ENCODE measurements around the gene PRPF18. TPM values are rescaled to one million over a fixed set of nuclear protein-coding genes. Genes with fewer than 3 reads are reported as not detected.

Gene PRPF18
- total and polyA plus RNA-seq, 12 donors = 6.7 to 17.1 (median 14.4) TPM

DNA sequence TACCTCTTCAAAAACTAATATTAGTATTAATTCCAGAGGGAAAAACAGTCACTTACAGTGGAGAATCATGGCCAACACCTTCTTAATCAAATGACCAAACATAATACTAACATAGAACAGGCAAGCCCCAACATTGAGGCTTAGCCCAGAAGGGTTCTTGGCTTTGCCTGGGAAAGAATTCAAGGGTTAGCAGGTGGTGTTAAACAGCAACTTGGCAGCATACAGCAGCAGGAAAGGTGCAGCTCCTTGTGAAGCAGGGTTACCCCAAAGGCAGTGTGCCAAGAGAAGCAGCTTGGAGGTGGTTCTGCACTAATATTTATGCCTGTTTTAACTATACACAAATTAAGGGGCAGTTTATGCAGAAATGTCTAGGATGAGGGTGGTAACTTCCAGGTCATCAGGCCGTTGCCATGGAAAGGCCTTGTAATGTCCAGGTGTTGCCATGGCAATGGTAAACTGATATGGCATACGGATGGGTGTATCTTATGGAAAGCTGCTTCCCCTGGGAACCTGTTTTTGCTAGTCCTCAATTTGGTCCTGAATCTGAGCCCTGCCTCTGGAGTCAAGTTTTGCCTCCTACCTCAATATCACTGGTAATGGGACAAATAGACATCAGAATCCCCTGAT, 30.8 kb upstream of the PRPF18 start:
- ATAC-seq = no peak
- no peaks in the 10 kb centered on the region for H3K4me1 ChIP-seq
- DNase-seq = no peak
- H3K36me3 ChIP-seq = no peaks in the 10 kb centered on the region
- TF ChIP-seq, protein P1, sequence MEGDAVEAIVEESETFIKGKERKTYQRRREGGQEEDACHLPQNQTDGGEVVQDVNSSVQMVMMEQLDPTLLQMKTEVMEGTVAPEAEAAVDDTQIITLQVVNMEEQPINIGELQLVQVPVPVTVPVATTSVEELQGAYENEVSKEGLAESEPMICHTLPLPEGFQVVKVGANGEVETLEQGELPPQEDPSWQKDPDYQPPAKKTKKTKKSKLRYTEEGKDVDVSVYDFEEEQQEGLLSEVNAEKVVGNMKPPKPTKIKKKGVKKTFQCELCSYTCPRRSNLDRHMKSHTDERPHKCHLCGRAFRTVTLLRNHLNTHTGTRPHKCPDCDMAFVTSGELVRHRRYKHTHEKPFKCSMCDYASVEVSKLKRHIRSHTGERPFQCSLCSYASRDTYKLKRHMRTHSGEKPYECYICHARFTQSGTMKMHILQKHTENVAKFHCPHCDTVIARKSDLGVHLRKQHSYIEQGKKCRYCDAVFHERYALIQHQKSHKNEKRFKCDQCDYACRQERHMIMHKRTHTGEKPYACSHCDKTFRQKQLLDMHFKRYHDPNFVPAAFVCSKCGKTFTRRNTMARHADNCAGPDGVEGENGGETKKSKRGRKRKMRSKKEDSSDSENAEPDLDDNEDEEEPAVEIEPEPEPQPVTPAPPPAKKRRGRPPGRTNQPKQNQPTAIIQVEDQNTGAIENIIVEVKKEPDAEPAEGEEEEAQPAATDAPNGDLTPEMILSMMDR (IDR thresholded peaks at IDR 0.05) = no peak
- 53 to 61% methylated on average over 2 of the region's 2 CpGs for WGBS, 2 donors
- peaks cover 0 to 3% (median 0%) of the 10 kb centered on the region in 7 donors for H3K27me3 ChIP-seq
- peaks cover 0 to 8% (median 0%) of the 10 kb centered on the region in 11 donors for H3K9me3 ChIP-seq
- H3K4me3 ChIP-seq = no peak overlapping the region
- intact Hi-C loops (cut with DNase I) = no loop called here
- H3K27ac ChIP-seq = no peak overlapping the region

DNA sequence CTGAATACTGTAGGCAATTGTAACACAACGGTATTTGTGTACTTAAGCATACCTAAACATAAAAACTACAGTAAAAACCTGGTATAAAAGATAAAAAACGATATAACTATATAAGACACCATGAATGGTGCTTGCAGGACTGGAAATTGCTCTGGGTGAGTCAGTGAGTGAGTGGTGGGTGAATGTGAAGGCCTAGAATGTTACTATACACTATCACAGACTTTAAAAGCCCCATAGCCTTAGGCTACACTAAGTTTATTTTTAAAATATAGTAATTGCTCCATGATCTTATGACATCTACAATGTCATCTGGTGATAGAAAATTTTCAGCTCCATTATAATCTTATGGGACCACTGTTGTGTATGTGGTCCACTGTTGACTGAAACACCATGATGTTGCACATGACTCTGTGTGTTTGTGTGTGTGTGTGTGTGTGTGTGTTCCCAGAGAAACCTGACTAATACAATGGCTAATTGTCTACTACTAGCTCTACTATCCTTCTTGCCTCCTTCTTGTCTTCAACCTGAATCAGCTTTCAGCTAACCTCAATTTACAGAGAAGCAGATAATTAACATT, 27.6 kb upstream of the PRPF18 start:
- Histone ChIP-seq H3K27me3 (no peaks in the 10 kb centered on the region), H3K4me1 (no peaks in the 10 kb centered on the region), H3K9me3 (no peaks in the 10 kb centered on the region), H3K36me3 (no peaks in the 10 kb centered on the region), H3K4me3 (no peak overlapping the region), H3K27ac (no peak overlapping the region)
- WGBS, 2 donors = 57 to 59% methylated on average over 2 of the region's 2 CpGs
- TF ChIP-seq, protein P1 (IDR thresholded peaks at IDR 0.05) = no peak
- ATAC-seq = no peak
- intact Hi-C loops (cut with DNase I) = no loop called here
- DNase-seq = no peak

DNA sequence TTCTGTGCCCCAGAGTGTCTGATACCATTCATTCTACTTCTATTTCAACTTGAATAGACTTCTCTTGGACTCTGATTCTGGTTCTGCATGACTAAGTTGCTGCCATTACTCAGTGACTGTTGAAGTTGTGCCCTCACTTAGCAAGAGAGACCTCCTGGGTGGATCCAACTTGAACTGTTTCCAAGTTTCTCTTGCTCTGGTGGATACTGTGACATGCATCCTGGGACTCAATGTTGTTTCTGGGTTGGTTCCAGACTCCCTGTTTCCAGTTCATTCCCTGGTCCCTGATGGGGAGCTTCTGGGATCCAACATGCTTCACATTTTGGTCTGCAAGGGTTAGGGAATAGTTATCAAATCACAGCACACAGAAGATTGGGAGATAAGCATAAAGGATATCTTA, 26.2 kb upstream of the PRPF18 start:
- Histone ChIP-seq H3K4me1 (no peaks in the 10 kb centered on the region), H3K4me3 (no peak overlapping the region), H3K27ac (no peak overlapping the region), H3K36me3 (no peaks in the 10 kb centered on the region), H3K9me3 (peaks cover 0 to 2% (median 0%) of the 10 kb centered on the region in 11 donors), H3K27me3 (no peaks in the 10 kb centered on the region)
- DNase-seq = no peak
- intact Hi-C loops (cut with DNase I) = no loop called here
- TF ChIP-seq, protein P1 (IDR thresholded peaks at IDR 0.05) = no peak
- ATAC-seq = no peak

DNA sequence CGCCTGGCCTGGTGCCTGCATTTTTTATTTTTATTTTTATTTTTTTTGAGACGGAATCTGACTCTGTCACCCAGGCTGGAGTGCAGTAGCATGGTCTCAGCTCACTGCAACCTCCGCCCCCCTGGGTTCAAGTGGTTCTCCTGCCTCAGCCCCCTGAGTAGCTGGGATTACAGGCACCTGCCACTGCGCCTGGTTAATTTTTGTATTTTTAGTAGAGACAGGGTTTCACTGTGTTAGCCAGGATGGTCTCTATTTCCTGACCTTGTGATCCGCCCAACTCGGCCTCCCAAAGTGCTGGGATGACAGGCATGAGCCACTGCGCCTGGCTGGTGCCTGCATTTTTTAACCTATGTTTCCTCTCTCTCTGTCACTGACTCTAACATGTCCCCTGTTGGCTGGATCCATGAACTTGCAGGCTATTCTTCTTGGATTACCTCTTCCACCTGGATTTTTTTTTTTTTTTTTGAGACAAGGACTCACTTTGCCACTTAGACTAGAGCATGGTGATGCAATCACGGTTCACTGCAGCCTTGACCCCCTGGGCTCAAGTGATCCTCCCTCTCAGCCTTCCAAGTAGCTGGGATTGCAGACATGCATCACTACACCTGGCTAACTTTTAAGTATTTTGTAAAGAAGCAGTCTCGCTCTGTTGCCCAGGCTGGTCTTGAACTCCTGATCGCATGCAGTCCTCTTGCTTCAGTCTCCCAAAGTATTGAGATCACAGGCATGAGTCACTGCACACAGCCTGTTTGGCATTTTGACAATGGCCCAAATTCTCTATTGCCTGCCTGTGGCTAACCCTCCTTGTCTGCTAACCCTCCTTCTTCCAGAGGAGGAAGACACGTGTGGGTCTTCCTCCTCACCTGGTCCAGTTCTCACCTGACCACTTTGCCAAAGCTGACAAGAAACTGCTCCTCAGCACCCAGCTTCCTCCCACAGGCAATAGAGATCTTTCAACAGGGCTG, 23.0 kb upstream of the PRPF18 start:
- peaks cover 0 to 4% (median 0%) of the 10 kb centered on the region in 9 donors for H3K4me1 ChIP-seq
- H3K4me3 ChIP-seq = no peak overlapping the region
- H3K27ac ChIP-seq = no peak overlapping the region
- DNase-seq (no peak), ATAC-seq (no peak)
- intact Hi-C loops (cut with DNase I) = no loop called here
- peaks cover 0 to 2% (median 0%) of the 10 kb centered on the region in 11 donors for H3K9me3 ChIP-seq
- TF ChIP-seq, protein P1 (IDR thresholded peaks at IDR 0.05) = no peak
- H3K36me3 ChIP-seq = no peaks in the 10 kb centered on the region
- H3K27me3 ChIP-seq = peaks cover 0 to 7% (median 0%) of the 10 kb centered on the region in 7 donors
- 92 to 93% methylated on average over 11 of the region's 11 CpGs for WGBS, 2 donors

Measured in heart right ventricle (tissue), 16 donors.